ENCODE measurements around the gene ORMDL3.

Gene ORMDL3

DNA sequence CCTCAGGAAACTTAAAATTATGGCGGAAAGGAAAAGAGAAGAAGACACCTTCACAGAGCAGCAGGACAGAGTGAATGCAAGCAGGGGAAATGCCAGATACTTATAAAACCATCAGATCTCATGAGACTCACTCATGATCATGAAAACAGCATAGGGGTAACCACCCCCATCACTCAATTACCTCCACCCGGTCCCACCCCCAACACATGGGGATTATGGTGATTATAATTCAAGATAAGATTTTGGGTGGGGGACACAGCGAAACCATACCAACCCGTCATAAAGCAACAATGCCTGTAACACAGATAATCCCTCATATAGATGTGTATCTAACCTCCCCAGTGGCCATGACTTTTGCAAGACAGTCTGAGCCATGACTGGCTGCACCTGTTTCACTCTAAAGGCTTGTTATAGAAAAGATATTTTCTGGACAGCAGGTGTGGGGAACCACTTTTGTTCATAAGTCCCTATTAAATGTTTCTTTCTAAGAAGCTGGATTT is 28.4 kb upstream of the ORMDL3 start:
- H3K4me3 ChIP-seq (ENCODE audit: low read depth, low read length), result no peak overlapping the region
- TF ChIP-seq, protein P1, sequence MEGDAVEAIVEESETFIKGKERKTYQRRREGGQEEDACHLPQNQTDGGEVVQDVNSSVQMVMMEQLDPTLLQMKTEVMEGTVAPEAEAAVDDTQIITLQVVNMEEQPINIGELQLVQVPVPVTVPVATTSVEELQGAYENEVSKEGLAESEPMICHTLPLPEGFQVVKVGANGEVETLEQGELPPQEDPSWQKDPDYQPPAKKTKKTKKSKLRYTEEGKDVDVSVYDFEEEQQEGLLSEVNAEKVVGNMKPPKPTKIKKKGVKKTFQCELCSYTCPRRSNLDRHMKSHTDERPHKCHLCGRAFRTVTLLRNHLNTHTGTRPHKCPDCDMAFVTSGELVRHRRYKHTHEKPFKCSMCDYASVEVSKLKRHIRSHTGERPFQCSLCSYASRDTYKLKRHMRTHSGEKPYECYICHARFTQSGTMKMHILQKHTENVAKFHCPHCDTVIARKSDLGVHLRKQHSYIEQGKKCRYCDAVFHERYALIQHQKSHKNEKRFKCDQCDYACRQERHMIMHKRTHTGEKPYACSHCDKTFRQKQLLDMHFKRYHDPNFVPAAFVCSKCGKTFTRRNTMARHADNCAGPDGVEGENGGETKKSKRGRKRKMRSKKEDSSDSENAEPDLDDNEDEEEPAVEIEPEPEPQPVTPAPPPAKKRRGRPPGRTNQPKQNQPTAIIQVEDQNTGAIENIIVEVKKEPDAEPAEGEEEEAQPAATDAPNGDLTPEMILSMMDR (IDR thresholded peaks at IDR 0.05; ENCODE audit: low read depth, low read length), result no peak

DNA sequence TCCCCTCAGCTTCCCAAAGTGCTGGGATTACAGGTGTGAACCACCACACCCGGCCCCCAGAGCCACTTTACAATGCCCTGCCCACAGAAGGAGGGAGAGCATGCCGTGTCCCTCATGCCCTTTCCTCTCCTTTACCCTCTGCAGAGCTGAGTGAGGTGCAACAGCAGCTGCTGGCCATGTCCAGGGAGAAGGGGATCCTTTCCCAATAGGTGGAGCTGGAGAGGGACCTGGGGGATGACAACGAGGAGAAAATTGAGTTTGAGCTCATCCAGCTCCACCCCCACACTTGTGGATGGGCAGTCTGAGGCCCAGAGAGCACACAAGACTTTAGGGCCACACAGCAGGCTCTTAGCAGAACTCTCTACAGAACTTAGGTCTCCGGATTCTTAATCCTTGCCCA is 27.5 kb upstream of the ORMDL3 start:
- TF ChIP-seq, protein P1 (IDR thresholded peaks at IDR 0.05; ENCODE audit: low read depth, low read length), result no peak
- H3K4me3 ChIP-seq (ENCODE audit: low read depth, low read length), result no peak overlapping the region

DNA sequence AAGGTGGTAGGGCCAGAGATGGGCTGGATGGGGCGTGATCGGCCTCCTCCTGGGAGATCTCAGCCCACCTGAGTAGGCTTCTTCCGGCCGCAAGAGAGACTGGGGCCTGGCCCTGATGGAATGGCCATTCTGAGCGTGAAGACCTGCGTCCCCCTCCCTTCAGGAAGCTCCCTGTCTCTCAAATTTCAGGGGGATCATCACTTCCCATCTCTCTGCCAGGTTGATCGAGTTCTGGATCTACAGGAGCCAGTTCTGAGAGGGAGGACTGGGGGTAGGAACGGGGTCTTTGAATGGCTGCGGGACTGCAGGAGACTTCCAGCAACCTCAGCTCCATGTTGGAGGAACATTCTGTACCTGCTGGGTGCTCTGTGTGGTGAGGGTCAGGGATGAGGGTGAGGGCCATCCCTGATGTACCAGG is 26.1 kb upstream of the ORMDL3 start:
- TF ChIP-seq, protein P1 (IDR thresholded peaks at IDR 0.05; ENCODE audit: low read depth, low read length), result no peak
- H3K4me3 ChIP-seq (ENCODE audit: low read depth, low read length), result peak overlapping the region; percentile 44

DNA sequence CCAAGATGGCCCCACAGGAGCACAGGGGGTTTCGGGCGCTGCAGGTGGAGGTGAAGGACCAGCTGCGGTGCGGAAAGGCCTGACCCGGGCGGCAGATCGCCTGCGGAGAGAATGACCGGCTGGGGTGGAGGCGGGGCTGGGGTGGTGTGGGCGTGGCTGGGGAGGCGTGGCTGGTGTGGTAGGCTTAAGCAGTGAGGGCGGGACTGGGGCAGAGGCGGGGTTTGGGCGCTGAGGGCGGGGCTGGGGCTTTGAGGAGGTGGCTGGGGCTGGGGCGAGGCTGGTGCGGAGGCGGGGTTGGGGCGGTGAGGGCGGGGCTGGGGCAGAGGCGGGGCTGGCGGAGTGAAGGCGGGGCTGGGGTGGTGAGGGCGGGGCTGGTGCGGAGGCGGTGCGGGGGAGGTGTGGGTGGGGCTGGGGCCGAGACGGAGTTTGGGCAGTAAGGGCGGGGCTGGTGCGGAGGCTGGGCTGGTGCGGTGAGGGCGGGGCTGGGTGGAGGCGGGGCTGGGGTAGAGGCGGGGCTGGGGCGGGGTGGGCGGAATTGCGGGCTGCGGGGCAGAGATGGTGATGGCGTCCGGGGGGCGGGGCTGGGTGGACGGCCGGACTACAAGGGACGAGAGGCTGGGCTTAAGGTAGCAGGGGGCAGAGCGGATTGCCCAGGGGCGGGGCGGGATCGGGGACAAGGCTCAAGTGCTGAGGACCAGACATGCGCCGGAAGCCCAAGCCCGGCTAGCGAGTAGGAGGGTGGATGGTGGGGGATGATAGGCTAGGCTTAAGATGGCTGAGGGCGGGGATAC is 25.5 kb upstream of the ORMDL3 start:
- TF ChIP-seq, protein P1 (IDR thresholded peaks at IDR 0.05; ENCODE audit: low read depth, low read length), result no peak
- H3K4me3 ChIP-seq (ENCODE audit: low read depth, low read length), result peak overlapping the region; percentile 44

DNA sequence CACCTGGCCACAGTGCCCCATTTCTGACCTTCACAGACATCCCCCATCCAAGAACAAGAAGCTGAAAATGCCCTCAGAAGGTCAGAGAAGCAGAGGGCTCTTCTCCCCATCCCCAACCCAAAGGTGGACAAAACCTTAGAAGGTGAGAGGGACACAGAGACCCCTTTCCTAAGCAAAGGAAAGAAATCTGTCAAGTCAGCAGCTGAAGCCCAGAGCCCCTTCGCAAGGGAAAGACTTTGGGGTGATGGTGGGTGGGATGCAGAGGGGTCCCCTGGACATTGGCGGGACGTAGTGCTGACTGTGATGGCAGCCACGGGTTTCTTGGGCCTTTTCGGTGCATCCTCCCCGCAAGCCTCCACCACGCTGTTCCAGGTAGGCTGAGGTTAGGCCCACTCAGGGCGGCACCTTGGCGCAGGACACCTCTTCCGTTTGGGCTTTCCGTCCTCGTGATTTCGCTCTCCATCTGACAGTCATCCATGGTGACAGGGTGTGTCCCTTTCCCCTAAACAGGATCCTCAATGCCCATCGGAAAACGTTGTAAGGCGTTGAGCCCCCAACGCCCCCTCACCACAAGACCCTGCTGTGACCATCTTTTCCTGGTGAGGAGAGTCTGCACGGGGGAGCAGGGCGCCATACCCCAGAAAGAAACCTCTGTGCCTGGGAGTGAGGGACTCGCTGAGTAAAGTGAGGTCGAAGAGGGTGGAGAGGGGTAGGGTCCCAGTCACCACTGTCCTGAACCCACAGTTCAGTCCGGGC is 24.7 kb upstream of the ORMDL3 start:
- H3K4me3 ChIP-seq (ENCODE audit: low read depth, low read length), result peak overlapping the region; percentile 40
- TF ChIP-seq, protein P1 (IDR thresholded peaks at IDR 0.05; ENCODE audit: low read depth, low read length), result no peak

DNA sequence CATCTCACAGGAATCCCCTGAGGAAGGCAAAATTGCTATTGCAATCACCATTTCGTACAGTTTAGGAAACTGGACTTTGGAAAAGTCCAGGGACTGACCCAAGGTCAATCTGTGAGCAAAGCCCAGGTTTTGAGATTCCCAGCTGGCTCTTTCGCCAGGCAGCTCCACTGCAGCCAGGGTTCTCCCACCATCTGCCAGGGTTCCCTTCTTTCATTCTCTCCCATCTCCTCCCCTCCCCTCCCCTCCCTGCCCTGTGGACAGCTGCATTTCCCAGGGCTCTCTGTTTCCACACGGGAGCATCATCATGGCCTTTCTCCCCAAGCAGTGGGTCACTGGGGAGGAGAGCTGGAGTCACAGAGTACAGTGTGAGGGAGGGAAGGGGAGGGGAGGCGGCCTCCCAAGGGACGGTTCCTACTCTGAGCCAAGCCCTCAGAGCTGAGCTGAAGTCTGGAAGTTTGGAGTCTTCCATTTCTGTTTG is 23.5 kb upstream of the ORMDL3 start:
- H3K4me3 ChIP-seq (ENCODE audit: low read depth, low read length), result no peak overlapping the region

More for the DNA sequence above, 23.5 kb upstream of the ORMDL3 start:
- TF ChIP-seq, protein P1 (IDR thresholded peaks at IDR 0.05; ENCODE audit: low read depth, low read length), result no peak
